Left renal cortex interstitium (tissue), 4 donors: Measurements from ENCODE around the gene SPCS2. TPM values are rescaled to one million over a fixed set of nuclear protein-coding genes. Genes with fewer than 3 reads are reported as not detected.
"Not testable (repeated sequence)": the region's sequence is repeated elsewhere in the genome, so short reads cannot be mapped to it uniquely, and the experiment has no call there.

Experiments
- DNase-seq, 4 donors: peaks; one replicate each; pipeline ENCODE4 v3.0.0-alpha.2; 2013; ENCODE audit warnings: low read depth in 4 of 4, low spot score in 2 of 4, missing footprints in 1 of 4
- polyA plus RNA-seq, 4 donors: library from polyadenylated mRNA; unstranded; fragments of 120-200 nt; gene quantifications; one replicate each; pipeline ENCODE4 v1.2.1, GENCODE V29; 2013; ENCODE audit not compliant: insufficient read length in 4 of 4

Gene SPCS2
- polyA plus RNA-seq, 4 donors: 195 to 255 (median 212) TPM

GRCh38 chr11:74990941-74991340, 41.9 kb downstream of the SPCS2 start:
- no peak for DNase-seq

DNA sequence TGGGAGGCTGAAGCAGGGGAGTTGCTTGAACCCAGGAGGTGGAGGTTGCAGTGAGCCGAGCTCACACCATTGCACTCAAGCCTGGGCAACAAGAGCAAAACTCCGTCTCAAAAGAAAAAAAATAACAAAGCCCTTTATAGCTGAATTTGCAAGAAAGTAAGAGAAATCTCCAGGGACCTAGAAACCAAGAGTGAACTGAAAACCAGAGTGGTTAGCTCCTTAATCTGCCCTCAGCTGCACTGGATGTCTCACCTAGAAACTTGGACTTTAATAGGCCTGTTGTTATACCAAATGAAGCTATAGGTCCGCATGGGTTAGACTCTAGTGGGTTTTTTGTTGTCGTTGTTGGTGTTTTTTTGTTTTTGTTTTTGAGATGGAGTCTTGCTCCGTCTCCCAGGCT, 43.8 kb downstream of the SPCS2 start:
- DNase-seq: no peak

DNA sequence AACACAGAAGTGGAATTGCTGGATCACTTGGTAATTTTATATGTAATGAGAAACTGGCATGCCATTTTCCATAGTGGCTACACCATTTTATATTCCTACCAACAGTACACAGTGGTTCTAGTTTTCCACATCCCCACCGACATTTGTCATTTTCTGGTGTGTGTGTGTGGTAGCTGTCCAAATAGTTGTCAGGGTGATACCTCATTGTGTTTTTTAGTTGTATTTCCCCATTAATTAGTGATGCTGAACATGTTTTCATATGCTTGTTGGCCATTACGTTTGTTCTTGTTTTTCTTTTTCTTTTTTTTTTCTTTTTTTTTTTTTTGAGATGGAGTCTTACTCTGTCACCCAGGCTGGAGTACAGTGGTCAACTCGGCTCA, 51.9 kb downstream of the SPCS2 start:
- no peak for DNase-seq

- DNase-seq: no peak
These were observed 52.6 kb downstream of the SPCS2 start for GRCh38 chr11:75001686-75002085.

GRCh38 chr11:75002516-75002915, 53.5 kb downstream of the SPCS2 start:
- DNase-seq: no peak

DNA sequence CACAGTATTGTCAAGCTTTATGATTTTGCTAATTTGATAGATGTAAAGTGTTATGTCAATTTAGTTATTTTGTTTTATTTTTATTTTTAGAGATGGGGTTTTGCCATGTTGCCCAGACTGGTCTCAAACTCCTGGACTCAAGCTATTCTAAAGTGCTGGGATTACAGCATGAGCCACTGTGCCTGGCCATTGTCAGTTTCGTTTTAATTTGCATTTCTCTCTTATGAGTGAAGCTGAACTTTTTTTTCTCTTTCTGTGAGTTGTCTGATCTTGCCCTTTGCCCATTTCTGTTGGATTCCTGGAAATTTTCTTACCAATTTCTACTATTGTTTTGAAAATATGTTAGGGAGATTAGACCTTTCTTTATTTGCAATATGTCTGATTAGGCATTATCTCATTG, 55.1 kb downstream of the SPCS2 start:
- no peak for DNase-seq

- DNase-seq: no peak
These were observed 62.3 kb downstream of the SPCS2 start for GRCh38 chr11:75011357-75011756.

DNA sequence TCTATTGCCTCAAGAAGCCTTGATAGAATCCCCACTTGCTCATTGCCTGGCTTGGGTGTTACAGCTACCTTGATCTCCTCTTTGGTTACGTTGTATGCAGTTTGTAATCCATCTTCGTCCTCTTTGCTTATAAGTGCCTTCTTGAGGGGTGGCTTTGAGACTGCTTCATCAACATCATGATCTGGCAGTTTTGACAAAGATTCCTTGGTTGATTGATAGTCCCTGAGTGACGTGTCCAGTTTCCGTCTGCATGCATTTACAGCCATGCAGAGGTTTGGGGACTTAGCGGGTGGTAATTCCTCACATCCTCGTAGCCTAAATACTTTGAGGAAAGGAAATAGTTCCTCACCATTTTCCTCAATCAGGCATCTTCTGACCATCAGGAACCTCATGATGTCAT, 62.8 kb downstream of the SPCS2 start:
- DNase-seq: no peak

GRCh38 chr11:75013051-75013450, 64.0 kb downstream of the SPCS2 start:
- DNase-seq: no peak

DNA sequence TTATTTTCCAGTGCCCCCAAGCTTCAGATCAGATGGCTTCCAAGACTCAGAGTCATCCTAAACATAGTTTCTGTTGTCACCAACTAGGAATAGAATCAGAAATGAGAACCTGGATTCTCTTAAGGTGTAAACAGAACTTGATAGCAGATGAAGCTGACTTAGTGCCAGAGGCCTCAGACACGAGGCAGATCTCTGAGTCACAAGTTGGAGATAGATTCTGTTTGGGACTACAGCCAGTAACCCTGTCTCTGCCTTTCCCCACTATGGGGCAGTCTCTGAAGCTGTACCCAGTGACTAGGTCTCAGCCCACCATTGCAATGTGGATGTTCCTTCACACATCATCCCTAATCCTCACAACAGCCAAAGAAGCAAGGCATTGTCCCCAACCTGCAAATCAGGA, 65.1 kb downstream of the SPCS2 start:
- no peak for DNase-seq

GRCh38 chr11:75019200-75019599, 70.1 kb downstream of the SPCS2 start:
- not testable (repeated sequence) for DNase-seq

GRCh38 chr11:75020328-75020727, 71.3 kb downstream of the SPCS2 start:
- not testable (repeated sequence) for DNase-seq

DNA sequence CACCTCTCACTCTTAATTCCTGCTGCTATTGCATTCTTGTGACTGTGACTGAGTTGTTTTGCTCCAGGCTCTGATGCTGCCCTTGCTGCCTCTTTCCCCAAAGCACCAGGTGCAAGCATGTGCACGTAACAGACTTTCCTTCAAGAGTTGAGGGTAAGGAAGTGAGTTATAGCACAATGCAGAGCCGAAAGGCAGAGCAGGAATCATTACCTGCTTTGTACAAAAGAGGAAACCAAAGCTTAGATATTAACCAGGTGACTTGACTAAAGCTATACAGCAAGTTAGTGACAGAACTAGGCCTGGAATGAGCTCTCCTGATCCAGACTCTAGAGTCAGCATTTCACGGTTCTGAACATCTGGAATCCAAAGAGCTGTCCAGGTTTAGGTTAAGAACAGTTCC, 73.2 kb downstream of the SPCS2 start:
- no peak for DNase-seq

DNA sequence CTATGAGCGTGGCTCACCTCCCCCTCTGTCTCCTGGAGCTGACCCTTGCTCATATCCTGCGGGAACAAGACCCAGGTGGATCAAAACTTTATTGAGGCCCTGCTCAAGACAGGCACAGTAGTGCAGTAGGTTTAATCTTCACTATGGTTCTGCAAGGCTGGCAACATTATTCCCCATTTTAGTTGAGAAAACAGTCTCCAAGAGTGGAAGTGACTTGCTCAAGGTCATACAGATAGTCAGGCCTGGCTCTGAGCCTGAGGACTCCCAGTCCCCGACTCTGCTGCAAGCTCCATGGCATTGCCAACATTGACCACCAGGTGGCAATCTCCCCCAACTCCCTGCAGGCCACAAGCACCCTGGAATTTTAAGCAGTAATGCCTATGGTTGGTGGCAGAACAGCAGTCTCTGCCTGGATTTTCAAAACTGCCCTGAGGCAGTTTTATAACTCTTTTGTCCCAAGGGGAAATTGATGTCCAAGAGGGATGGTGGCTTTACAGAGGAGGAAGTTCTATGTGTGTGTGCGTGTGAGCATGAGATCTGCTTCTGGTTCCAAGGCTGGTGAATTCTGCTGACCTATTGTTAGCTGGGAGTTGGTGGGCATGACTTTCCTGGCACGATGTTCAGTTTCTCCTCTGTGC, 73.8 kb downstream of the SPCS2 start:
- DNase-seq: peak; percentile 32 to 65 (median 42)

DNA sequence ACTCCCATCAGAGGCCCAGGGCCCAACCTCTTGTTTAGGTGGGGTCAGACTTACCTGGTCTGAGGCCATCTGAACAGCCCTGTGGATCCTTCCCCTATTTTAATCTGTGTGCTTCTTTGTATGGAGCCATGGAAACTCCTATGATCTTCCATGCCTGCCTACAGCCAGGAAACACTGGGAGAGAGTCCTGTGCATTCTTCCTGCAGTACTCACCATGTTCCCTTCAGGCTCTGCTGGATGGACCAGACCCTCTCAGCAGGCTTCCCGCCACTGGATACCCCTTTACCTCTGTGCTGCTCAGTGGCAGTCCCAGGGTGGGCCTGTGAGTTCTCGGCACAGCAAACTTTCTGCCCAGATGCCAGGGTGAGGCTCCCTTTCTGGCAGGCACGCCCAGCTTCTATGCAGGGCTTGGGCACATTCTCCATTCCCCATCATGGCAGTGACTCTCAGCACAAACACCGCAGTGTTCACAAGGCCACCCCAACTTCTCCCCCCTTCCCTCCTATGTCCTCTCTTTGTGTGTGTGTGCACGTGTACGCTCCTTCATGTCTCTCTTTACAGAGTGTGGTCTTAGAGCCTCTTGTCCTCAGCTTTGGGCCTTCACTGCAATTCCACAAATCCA, 74.5 kb downstream of the SPCS2 start:
- DNase-seq: no peak

DNA sequence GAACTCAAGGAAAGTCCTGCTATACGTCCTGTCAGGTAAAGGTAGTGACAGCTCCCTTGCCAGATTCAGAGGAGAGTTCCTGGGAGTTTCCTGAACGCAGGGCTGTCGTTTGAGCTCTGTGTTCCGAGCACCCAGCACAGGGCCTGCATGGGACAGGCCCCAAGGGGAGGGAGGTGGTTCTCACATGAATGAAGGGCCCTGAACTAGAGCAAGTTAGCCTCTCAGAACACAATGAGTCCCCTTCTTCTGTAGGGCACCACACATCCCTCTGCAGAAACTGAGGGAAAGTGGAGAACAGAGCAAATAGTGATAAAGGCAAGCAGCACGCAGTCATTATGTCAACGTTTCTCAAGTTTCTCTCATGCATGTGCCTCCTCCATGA, 75.0 kb downstream of the SPCS2 start:
- no peak for DNase-seq

DNA sequence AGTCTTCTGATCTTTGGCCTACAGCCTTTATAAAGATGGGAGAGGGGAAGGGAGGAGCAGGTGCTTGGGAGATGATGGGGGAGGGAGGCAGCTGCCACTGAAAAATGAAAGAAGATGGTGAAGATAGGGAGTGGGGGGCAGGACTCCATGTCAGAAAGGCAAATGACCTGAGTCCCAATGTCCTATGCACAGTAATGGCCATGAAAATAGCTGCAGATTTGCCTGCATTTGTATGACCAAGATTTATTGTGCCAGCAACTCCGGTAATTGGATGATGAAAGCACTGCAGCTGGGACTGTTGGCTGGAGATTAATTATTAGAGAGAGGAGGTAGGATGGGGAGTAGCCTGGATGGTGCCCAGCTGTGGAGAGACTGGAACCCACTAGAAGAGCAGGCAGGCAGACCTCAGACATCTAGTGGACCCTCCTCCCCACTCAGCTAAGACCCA, 75.7 kb downstream of the SPCS2 start:
- DNase-seq: no peak

DNA sequence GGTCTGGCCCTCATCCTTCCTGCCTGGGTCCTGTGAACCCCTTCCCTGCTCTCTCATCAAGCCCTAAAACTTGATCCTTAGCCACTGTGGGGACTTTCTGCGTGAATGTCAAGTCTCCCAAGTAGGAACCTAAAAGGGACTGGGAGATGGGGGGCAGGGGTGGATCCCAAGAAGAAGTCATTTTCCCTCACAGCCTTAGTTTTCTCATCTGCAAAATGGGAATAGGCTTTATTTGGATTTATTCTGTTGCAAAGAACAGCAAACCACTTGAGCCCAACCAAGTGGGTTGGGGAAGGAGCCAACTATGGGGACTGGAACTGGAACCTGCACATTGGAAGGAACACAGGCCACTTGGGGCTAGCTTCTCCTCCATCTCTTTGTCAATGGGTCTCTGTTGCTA, 76.5 kb downstream of the SPCS2 start:
- DNase-seq: no peak

- no peak for DNase-seq
These were observed 79.3 kb downstream of the SPCS2 start for GRCh38 chr11:75028321-75028720.
